Measurements from ENCODE around the gene CHMP1A. TPM values are rescaled to one million over a fixed set of nuclear protein-coding genes. Genes with fewer than 3 reads are reported as not detected.

CHMP1A gene
- total and polyA plus RNA-seq, 2 experiments from 2014 or later = 42.3 to 81.9 TPM

DNA sequence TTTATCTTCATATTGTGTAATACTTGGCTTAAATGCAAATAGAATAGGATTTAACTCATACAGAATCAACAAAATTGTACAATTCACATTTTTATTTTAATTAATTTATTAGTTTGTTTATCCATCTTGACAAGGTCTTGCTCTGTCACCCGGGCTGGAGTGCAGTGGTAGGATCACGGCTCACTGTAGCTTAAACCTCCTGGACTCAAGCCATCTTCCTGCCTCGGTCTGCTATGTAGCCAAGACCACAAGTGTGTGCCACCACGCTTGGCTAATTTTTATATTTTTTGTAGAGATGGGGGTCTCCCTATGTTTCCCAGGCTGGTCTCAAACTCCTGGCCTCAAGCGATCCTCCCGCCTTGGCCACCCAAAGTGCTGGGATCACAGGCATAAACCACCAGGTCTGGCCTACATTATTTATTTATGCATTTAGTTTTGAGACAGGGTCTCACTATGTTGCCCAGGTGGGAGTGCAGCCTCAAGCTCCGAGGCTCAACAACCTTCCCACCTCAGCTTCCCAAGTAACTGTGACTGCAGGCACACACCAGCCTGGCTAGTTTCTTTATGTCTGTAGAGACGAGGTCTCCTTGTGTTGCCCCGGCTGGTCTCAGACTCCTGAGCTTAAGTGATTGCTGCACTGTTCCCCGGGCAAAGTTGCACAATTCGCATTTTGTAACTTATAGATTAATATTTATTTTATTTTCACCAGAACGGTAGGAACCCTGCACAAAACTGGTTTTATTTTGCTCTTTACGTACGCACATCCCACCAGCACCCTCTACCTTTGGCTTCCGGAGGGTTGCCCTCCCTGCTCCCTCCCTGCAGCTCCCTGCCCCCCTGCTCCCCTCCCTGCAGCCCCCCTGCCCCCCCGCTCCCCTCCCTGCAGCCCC, 39.2 kb downstream of the CHMP1A start:
- H3K27me3 ChIP-seq (ENCODE audit: insufficient read depth) = no peaks in the 10 kb centered on the region
- H3K27ac ChIP-seq (ENCODE audit: low read depth) = no peak overlapping the region
- ATAC-seq = no peak
- no peak overlapping the region for H3K4me3 Mint-ChIP-seq
- DNase-seq (ENCODE audit: low spot score) = no peak
- peaks cover 3% of the 10 kb centered on the region; the same call in 2 of the 3 replicates for H3K9me3 Mint-ChIP-seq
- H3K27ac Mint-ChIP-seq = no peak overlapping the region
- H3K4me3 ChIP-seq = no peak overlapping the region
- H3K36me3 Mint-ChIP-seq (ENCODE audit: low read depth) = no peaks in the 10 kb centered on the region; the same call in 2 of the 3 replicates
- H3K4me1 Mint-ChIP-seq = peaks cover 9% of the 10 kb centered on the region
- TF ChIP-seq NANOG (IDR thresholded peaks at IDR 0.05; ENCODE audit: borderline replicate concordance) (no peak), EZH2 (IDR thresholded peaks at IDR 0.05; ENCODE audit: low read depth, unreplicated experiment) (no peak), STAT1 (IDR thresholded peaks at IDR 0.05; ENCODE audit: unreplicated experiment) (no peak), JUNB (IDR thresholded peaks at IDR 0.05; ENCODE audit: unreplicated experiment) (no peak), CREB1 (CRISPR knock-in tag; IDR thresholded peaks at IDR 0.05; ENCODE audit: low read depth) (no peak), ZNF114 (CRISPR knock-in tag; IDR thresholded peaks at IDR 0.05) (no peak), ZNF331 (CRISPR knock-in tag; IDR thresholded peaks at IDR 0.05; ENCODE audit: low read depth) (no peak), EZH2phosphoT487 (IDR thresholded peaks at IDR 0.05; ENCODE audit: unreplicated experiment) (no peak)
- TF ChIP-seq, protein P1, sequence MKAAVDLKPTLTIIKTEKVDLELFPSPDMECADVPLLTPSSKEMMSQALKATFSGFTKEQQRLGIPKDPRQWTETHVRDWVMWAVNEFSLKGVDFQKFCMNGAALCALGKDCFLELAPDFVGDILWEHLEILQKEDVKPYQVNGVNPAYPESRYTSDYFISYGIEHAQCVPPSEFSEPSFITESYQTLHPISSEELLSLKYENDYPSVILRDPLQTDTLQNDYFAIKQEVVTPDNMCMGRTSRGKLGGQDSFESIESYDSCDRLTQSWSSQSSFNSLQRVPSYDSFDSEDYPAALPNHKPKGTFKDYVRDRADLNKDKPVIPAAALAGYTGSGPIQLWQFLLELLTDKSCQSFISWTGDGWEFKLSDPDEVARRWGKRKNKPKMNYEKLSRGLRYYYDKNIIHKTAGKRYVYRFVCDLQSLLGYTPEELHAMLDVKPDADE (IDR thresholded peaks at IDR 0.05) = no peak
- TF ChIP-seq, protein P2, sequence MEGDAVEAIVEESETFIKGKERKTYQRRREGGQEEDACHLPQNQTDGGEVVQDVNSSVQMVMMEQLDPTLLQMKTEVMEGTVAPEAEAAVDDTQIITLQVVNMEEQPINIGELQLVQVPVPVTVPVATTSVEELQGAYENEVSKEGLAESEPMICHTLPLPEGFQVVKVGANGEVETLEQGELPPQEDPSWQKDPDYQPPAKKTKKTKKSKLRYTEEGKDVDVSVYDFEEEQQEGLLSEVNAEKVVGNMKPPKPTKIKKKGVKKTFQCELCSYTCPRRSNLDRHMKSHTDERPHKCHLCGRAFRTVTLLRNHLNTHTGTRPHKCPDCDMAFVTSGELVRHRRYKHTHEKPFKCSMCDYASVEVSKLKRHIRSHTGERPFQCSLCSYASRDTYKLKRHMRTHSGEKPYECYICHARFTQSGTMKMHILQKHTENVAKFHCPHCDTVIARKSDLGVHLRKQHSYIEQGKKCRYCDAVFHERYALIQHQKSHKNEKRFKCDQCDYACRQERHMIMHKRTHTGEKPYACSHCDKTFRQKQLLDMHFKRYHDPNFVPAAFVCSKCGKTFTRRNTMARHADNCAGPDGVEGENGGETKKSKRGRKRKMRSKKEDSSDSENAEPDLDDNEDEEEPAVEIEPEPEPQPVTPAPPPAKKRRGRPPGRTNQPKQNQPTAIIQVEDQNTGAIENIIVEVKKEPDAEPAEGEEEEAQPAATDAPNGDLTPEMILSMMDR (conservative IDR thresholded peaks at IDR 0.05; ENCODE audit: low read depth in 2 of 2) = no peak
- no peaks in the 10 kb centered on the region for H3K36me3 ChIP-seq (ENCODE audit: insufficient read depth)
- H3K27me3 Mint-ChIP-seq (ENCODE audit: insufficient read depth, low read depth, poor library complexity) = peaks cover 19% of the 10 kb centered on the region
- no peaks in the 10 kb centered on the region; the same call in 1 of the 2 replicates for H3K4me1 ChIP-seq (ENCODE audit: insufficient read depth)
- H3K4me2 ChIP-seq = no peak overlapping the region
- H4K20me1 ChIP-seq (replicated peaks; ENCODE audit: insufficient read depth) = no peaks in the 10 kb centered on the region
- H3K9me2 ChIP-seq (ENCODE audit: insufficient read depth) = no peaks in the 10 kb centered on the region
- H3K79me2 ChIP-seq (replicated peaks; ENCODE audit: insufficient read depth) = no peaks in the 10 kb centered on the region
- no peak overlapping the region for H2AFZ ChIP-seq
- peaks cover 2% of the 10 kb centered on the region; the same call in 1 of the 2 replicates for H3F3A ChIP-seq (replicated peaks; ENCODE audit: low read depth)

DNA sequence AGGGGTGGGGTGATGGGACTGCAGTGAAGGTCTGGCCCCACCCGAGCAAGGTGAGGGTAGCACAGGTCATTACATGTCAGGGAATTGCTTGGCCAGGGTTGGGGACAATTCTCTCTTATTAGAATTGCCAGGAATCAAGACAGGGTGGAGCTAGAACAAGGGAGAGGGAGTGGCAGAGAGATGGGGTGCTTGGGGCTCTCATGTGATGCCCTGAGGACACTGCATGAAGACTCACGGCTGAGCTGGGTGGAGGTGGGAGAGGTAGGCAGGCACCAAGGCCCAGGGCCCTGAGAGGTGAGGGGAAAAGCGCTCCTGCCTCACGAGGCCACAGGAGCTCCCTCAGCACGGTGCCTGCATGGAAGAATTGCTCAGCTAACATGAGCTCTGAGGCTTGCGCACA, 40.5 kb downstream of the CHMP1A start:
- H3K27me3 ChIP-seq (ENCODE audit: insufficient read depth) = no peaks in the 10 kb centered on the region
- no peaks in the 10 kb centered on the region; the same call in 2 of the 3 replicates for H3K36me3 Mint-ChIP-seq (ENCODE audit: low read depth)
- no peaks in the 10 kb centered on the region for H3K9me2 ChIP-seq (ENCODE audit: insufficient read depth)
- no peak overlapping the region for H2AFZ ChIP-seq
- H3K4me3 ChIP-seq = no peak overlapping the region
- no peaks in the 10 kb centered on the region for H3K36me3 ChIP-seq (ENCODE audit: insufficient read depth)
- H3K4me1 ChIP-seq (ENCODE audit: insufficient read depth) = no peaks in the 10 kb centered on the region; the same call in 1 of the 2 replicates
- no peak overlapping the region for H3K27ac ChIP-seq (ENCODE audit: low read depth)
- no peaks in the 10 kb centered on the region for H4K20me1 ChIP-seq (replicated peaks; ENCODE audit: insufficient read depth)
- H3F3A ChIP-seq (replicated peaks; ENCODE audit: low read depth) = no peaks in the 10 kb centered on the region
- no peak overlapping the region for H3K27ac Mint-ChIP-seq
- H3K4me1 Mint-ChIP-seq = peaks cover 15% of the 10 kb centered on the region
- no peaks in the 10 kb centered on the region for H3K79me2 ChIP-seq (replicated peaks; ENCODE audit: insufficient read depth)
- H3K4me3 Mint-ChIP-seq = no peak overlapping the region; the same call in 2 of the 3 replicates
- H3K27me3 Mint-ChIP-seq (ENCODE audit: insufficient read depth, low read depth, poor library complexity) = peaks cover 15% of the 10 kb centered on the region
- H3K4me2 ChIP-seq = no peak overlapping the region
- no peak for ATAC-seq
- H3K9me3 Mint-ChIP-seq = peaks cover 3% of the 10 kb centered on the region; the same call in 2 of the 3 replicates
- DNase-seq (ENCODE audit: low spot score) = no peak
- TF ChIP-seq JUNB (IDR thresholded peaks at IDR 0.05; ENCODE audit: unreplicated experiment) (no peak), ZNF114 (CRISPR knock-in tag; IDR thresholded peaks at IDR 0.05) (no peak), POLR2AphosphoS5 (IDR thresholded peaks at IDR 0.05; ENCODE audit: low read depth) (no peak), ZNF331 (CRISPR knock-in tag; IDR thresholded peaks at IDR 0.05; ENCODE audit: low read depth) (no peak), STAT1 (IDR thresholded peaks at IDR 0.05; ENCODE audit: unreplicated experiment) (no peak), EZH2phosphoT487 (IDR thresholded peaks at IDR 0.05; ENCODE audit: unreplicated experiment) (no peak), NANOG (IDR thresholded peaks at IDR 0.05; ENCODE audit: borderline replicate concordance) (no peak)
- TF ChIP-seq, protein P1 (IDR thresholded peaks at IDR 0.05) = no peak
- TF ChIP-seq, protein P2 (conservative IDR thresholded peaks at IDR 0.05; ENCODE audit: low read depth in 2 of 2) = no peak
- TF ChIP-seq, protein P3, sequence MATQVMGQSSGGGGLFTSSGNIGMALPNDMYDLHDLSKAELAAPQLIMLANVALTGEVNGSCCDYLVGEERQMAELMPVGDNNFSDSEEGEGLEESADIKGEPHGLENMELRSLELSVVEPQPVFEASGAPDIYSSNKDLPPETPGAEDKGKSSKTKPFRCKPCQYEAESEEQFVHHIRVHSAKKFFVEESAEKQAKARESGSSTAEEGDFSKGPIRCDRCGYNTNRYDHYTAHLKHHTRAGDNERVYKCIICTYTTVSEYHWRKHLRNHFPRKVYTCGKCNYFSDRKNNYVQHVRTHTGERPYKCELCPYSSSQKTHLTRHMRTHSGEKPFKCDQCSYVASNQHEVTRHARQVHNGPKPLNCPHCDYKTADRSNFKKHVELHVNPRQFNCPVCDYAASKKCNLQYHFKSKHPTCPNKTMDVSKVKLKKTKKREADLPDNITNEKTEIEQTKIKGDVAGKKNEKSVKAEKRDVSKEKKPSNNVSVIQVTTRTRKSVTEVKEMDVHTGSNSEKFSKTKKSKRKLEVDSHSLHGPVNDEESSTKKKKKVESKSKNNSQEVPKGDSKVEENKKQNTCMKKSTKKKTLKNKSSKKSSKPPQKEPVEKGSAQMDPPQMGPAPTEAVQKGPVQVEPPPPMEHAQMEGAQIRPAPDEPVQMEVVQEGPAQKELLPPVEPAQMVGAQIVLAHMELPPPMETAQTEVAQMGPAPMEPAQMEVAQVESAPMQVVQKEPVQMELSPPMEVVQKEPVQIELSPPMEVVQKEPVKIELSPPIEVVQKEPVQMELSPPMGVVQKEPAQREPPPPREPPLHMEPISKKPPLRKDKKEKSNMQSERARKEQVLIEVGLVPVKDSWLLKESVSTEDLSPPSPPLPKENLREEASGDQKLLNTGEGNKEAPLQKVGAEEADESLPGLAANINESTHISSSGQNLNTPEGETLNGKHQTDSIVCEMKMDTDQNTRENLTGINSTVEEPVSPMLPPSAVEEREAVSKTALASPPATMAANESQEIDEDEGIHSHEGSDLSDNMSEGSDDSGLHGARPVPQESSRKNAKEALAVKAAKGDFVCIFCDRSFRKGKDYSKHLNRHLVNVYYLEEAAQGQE (IDR thresholded peaks at IDR 0.05; ENCODE audit: unreplicated experiment) = no peak

Measured in GM23338 (cell line).